ENCODE measurements around the gene ZNF22.
A peak's percentile ranks its signal among the peaks of the same experiment; 100 is the strongest.

The ZNF22 gene

DNA sequence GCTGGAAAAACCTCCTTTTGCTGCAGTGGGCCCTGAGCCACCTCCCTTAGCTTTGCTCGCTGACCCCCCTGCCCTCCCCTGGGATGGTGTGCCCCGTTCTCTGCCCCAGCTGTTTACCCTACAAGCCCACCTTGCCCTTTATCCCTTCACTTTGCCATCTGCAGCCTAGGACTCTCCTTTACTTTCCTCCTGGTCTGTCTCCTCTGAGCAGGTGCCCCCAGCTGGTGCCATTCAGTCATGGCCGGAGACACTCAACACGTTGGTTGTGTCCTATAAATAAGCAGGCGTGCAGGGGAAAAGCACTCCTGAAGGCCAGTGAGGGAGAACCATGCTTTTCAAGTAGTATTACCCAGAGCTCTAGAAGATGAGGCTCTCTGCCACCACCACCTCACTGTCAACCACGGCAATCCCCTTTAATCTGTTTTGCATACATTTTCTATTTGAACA, 35.0 kb upstream of the ZNF22 start:
- DNase-seq: no peak

DNA sequence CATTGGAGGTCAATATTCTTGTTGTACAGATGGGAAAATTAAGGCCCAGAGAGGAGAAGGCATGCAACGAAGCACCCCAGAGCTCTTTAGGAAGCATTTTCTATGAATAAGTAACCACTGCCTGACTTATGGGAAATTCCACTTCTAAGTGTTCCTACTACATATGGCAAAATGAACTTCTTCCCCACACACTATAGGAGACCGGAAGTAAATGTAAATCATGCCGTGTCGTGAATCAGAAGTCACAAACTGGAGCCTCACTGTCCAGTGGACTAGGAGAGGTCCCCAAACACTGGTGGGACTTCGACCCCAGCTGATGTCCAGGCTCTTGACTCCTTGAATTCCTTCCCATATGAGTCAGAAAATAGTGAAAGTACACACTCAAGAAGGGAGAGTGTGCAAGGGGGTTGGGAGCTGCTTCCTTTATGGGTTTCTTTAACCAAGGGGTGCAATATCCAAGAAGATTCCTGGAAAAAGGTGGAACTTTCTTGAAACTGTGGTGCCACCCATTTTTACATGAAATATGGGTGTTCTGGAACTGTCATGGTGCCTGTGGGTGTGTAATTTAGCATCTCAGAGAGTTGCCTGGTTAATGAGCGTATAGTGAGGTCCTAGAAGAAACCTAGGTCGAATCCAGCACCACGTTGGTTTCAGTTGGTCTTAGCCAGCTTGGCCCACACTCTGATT, 34.5 kb upstream of the ZNF22 start:
- DNase-seq: no peak

DNA sequence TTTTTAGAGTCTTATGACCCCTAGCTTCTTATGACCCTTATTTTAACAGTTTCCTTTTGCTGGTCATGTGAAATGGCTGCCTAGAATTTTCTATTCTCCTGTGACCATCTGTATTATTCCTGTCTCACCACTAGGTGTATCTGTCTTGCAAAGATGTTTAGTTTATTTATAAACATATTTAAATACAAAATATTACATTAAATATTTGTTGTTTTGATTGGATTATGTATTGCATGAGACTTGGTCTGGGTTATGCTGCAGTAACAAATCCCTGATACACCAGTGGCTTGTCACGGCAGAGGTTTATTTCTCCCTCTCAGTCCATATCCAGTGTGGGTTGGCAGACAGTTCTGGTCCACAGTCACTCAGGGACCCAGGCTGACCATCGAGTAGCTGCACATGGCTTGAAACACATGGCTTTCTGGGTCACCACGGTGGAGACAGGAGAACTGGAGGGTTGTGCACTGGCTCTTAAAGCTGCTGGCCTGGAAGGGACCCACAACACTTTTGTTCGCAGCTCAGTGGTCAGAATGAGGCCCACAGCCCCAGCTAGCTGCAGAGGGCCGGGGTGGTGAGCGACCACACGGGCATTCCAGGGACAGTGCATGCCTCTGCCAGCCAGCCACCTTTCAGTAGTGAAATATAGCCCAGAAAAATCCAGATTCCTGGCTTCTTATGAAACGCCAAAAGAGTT, 33.8 kb upstream of the ZNF22 start:
- DNase-seq: no peak

DNA sequence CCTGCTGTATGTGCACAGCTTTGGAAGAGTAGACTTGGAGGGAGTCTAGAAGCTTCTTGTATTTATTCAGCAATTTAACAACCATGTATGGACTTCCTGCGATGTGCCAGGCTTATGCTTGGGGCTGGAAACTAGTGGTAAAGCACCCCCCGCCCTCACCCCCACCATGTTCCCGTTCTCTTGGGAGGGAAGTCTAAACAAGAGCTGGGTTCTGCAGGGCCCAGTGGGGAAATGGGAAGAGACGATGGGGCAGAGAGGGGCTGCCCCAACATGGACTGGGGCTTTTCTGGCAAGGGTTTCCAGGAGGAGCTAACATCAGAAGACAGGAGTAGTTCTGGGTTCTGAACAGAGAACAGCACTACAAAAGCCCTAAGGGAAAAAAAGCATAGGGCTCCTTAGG, 33.1 kb upstream of the ZNF22 start:
- no peak for DNase-seq

DNA sequence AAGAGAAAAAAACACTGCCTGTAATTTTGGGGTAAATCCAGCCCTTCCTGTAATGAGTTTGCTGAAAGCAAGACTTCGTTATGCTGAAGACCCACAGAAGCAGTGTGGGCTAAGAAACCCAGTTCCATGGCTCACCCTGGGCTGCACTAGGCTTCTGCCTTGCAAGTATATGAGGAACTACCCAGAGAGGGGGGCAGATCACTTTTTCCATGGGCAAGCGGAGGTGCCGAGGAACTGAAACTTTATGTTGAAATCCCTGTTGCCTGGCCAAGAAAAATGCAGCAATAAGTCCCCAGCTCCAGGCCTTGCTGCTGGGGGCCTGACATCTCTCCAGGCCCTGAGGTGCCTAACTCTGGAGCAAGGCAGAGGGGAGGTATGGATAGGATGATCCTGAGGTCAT, 32.6 kb upstream of the ZNF22 start:
- DNase-seq: no peak

DNA sequence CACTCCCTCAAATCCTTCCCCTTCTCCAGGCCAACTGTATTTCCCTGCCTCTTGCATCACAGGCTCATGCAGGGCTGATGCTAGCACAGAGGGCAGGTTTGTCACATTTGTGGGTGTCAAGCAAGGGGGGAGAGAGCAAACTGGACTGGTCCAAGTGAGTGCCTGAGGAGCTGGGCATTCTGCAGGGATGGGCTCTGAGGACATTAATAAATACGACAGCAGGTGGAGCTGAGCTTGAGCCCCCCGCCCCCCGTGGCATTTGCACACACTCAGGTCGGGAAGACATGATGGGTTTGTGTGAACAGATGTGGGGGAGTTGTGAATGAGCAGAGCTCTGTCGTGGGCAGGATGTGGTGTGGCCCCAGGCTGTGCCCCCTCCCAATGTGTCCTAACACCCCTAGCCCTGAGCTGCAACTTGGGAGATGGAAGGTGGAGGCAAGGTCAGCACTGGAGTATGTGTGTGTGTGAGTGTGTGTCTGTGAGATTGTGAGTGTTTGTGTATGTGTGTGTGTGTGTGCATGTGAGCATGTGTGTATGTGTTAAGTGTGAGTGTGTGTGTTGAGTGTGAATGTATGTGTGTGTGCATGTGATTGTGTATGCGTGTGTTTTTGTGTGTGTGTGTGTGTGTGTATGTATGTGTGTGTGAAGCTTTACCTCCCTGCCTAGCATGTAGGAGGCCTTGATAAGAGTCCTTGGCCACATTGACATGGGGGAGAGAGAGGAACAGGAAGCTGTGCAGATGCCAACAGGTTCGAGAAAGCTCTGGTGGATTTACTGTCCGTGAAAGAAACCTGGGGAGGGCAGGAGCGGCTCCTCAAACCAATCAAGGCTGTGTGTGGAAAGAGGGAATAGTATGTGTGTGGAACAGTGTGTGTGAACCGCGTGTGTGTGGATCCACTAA, 32.0 kb upstream of the ZNF22 start:
- DNase-seq: no peak

DNA sequence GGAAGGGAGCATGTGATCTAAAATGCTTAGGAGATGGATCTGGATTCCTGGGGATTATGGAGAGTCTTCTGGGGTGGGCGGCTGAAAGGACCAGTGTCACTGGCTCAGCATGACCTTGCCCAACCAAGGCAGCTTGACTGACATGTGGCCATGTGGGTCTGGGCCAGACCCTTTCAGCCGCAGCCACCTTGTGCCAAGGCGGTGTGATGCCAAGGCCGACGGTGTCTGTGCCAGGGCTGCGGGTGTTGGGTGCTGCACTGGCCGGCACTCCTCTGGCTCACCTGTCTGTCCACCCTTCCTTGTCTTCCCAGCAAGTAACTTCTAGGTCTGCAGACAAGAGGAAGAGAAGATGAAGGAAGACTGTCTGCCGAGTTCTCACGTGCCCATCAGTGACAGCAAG, 30.9 kb upstream of the ZNF22 start:
- no peak for DNase-seq

DNA sequence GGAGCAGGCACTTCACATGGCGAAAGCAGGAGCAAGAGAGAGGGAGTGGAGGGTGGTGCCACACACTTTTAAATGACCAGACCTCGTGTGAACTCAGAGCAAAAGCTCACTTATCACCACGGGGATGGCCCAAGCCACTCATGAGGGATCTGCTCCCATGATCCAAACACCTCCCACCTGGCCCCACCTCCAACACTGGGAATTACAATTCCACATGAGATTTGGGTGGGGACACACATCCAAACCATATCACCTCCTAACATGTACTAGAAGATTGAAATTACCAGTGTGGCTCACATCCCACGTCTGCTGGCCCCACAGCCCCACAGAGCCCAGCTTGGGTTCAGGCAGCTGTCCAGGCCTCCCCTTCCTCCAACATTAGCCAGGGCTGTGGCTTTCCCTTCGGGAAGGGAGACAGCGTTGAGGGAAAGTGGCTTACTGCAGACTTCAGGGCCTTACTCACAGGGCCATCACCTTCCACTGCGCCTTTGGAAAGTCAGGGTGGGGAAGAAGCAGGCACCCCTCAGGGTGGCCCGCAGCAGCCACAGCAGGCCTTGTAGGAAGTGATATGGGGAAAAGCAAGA, 29.8 kb upstream of the ZNF22 start:
- no peak for DNase-seq

DNA sequence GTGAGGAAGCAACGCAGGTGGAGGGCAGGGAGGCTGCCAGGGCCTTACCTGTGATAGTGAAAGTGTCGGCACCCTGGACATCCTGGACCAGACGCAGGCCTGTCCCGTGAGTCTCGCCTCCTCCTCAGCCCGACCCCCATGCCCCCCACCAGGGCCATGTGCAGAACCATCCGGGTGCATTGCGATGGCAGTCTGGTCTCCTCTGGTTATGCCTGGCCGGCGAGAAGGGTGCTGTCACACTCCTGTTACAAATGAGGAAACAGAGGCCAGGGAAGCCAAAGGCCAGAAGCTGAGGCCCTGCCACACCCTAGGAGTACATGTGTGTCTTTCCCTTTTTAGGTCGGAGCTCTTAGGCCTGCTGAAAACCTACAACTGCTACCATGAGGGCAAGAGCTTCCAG, 29.3 kb upstream of the ZNF22 start:
- DNase-seq: no peak

DNA sequence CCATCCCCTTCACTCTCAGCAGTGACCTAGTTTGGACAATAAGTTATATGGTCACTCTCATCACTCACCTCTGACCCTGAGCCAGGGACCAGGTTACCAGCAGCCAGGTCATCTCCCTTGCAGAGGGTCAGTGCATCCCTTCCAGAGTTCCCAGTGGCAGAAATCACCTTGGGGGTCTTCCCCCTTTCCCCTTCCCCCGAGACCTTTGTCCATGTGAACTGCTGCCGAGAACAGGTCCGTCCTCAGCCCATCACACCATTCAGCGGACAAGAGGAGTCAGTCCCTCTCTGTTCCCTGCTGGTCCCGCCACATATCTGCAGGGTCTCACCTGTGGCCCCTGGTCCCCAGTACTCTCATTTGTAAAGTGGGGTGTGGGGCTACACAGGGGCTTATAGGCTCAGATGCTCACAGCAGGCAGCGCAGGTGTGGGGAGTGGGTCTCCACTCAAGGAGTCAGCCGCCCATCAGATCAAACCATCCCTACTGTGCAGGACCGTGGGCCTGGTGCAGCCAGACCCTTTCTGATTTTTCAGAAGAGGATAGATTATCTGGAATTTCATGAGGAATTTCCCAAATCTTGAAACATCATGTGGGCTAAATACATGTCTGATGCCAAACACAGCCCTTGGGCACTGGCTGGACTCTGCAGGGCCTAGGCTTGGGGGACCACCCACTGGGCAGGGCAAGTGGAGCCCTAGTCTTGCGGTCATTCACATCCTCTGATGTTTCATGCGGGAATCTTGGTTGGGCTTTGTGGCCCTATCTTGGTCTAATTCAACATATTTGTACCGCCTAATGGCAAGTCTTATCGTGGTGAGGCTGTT, 28.6 kb upstream of the ZNF22 start:
- no peak for DNase-seq

DNA sequence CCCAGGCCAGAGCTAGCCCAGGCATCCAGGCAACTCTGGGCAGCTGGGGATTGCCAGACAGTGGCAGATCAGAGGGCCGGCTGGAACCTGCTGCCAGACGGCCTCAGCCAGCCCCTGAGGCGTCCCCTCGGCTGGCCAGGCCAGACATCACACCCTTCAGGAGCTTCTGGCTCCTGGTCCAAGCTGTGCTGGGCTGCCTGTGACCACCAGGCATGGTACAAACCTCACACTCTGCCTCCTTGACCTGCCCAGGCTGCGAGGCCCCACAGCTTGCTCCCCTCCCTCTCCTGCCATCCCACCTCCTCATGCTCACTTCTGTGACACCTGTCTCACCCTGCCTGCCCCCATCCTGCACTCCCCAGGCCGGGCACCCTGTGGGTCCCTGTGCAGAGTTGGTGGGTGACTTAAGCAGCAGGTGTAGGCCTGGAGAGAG, 27.8 kb upstream of the ZNF22 start:
- DNase-seq: no peak

DNA sequence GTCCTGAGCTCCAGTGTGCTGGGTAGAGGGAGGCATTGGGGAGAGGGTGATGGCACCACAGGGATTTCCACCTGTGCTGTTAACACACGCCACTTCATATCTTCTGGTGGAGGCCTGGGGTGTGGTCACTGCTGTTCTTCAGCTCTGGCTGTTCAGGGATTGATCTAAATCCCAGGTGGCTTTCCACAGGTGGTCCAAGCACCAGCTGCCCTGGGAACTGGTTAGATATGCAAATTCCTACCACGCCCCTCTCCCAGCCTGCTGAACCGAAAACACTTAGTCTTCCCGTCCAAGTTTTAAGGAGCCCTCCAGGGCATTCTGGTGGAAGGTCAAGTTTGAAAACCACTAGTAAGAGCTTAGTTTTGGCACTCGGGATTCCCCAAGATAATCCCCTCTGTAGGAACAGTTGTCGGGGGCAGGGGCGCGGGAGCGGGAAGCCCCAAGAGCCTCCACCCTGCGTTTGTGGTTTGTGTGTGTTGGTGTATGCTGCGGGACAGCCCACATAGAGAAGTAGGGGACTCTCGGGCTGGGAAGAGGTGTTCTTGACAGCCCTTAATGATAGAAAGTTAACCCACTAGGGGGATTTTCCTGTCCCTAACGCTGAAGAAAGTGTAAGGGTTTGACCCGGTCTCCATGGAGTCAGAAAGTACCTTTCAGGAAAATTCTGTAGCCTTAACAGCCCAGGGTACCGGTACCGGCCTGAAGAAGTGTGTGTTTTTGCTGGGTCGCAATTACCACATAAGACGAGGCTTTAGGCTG, 27.2 kb upstream of the ZNF22 start:
- no peak for DNase-seq

DNA sequence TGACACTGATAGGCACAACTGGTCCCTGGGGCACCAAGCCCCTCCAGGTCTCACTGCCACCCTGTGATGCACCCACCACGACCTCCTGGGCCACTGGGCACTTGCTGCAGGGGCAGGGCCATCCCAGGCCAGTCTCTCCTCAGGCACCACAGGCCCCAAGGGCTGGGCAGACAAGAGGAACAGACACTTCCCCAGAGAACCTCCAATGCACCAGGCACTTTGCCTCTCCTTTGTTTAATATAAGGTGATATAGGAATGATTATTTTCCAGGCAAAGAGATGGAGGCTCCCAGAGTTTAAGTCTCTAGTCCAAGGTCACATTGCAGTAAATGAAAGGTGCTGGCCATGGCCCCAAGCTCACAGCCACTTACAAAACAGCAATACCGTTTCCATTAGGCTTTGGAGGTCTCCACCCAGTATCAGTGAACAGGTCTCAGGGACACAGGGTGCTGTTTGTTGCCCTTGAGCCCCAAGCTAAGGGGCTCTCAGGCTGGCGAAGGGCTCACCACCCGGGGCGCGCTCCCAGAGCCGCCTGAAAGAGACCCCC, 26.6 kb upstream of the ZNF22 start:
- no peak for DNase-seq

DNA sequence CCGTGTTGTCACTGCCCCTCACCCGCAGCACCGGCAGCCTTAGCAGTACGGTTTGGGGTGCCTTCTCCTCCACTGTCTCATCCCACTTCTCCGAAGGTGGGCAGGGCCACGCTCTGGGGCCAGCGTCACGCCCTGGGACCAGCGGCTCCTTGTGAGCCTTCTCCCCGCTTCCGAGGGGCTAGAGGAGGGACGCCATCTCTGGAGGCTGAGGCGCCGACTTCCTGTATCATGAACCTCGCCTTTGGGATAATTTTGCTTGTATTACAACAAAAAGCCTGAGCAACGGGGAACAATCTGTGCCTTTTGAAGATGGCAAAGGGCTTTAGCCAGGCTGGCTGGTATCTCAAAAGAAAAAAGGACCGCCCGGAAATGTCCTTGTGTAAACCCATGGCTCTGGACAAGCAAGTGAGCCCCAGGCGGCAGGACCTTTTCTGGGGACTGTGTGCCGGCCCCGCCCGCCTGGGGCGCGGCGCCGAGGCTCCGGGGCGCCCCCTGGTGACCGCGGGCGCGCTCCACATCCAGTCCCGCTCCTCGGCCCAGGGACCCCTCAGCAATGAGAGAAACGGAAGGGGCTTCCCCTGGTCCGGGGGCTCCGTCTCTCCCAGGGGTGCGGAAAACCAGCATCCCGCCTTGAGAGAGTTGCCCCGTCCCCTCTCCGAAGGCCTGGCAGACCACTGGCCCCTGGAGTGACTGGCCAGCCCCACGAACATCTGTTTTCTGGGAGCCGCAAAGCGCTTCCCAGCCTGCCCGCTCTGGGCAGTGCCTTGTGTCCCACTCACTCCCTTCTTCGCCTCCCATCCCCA, 25.9 kb upstream of the ZNF22 start:
- no peak for DNase-seq

DNA sequence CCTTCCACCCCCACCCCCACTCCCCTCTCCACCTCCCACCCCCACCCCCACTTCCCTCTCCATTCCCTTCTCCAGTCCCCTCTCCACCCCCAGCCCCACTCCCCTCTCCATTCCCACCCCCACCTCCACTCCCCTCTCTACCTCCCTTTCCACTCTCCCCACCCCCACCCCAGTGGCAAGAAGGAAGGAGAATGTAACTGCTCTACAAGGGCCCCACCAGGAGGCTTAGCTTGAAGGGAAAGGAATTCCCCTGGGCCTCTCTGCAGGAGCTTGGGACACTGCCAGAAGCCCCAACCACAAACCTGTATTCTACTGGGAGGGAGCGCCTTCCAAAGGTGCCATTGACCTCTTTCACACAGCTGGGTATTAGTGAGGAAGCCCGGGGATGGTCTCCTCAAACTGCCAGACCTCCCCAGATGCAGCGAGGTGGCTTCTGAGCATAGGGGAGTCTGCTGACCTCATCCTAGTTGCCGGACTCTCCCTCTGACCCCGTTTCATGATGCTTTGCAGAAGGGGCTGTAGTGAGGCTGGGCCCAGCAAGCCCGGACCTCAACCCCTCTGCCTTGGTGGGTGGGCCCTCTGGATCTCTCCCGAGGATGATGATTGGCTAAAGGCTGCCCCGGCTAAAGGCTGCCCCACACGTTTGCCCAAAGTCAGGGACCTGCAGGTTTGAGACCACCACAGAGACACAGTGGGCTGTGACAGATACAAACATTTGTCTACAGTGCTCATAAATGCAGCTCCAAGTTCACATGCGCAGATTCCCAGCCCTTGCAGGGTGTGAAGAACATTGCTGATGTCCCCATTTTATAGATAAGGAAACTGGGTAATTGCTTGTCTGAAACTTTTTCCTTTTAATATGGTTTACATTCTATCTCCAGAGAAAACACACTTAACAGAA, 25.0 kb upstream of the ZNF22 start:
- DNase-seq: peak; percentile 75

DNA sequence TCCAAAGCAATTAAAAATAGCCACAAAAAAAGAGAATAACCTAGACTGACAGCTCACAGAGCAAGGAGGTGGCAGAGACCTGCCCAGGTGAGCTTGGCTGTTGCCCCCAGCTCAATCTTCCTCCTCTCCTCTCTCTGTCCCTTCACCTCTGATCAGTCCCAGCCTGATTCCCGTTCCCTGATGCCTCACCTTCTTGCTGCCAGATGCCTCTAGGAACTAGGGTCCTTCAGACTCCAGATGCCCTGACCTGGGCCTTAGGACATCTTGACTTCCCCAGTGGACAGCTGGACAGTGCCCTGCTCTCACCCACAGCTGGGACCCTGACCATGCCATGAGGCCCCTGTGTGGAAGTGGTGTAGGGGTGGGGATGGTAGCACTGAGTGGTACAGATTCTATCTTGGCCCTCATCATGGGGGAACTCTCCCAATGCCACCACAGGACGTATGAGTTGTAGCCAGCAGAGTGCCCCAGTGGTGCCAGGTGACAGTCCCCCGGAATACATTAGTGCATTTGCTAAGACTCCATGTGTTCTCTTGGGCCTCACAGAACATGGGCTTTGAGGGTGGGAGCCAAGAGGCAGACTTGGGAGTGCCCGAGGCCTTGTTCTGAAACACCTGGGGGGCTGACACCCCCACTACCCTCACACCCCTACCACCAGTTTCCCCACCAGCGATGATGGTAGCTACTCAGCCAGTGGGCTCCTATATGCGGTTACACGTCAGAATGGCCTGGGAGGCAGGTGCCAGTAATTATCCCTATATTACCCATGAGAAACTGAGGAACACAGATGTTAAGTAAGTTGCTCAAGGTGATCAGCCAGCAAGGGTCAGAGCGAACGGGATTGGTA, 24.1 kb upstream of the ZNF22 start:
- DNase-seq: no peak

DNA sequence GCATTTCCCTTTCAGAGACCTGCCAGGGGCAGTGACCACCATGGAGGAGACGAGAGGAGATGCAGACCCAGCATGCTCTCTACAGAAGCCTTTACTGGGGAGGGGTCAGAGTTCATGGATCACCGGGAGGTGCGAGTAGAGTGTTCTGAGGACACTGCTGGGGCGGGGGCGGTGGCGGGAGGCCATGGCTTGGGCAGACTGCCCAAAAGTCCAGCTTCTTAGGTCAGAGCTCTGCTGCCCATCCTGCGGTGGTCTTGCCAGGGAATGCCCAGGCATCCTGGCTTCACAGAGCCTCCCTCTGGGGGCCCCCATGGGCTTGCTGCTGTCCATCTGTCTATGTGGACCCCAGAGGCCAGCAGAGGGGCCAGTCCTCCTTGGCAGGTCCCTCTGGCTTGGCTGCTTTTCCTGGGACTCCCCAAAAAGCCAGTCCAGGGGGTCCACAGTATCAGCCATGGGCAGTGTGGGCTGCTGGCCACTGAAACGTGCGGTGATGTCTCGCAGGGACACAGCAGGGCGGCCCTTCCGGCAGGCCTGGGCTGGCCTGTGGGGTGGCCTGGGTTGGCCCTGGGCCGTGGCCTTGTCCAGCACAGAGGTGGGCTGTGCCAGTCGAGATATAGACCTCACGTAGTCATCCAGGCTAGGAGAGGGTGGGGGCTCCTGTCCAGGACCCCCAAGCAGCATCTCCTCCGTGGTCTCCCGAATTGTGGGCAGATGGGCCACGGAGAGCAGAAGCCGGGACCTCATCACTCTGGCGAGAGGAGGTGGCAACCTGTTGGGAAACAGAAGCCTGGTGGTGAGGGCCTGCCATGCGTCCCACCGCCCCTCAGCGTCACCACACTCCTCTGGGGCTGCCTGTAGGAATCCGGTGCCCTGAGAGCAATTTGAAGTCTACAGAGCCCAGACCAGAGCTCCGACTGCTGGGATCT, 23.2 kb upstream of the ZNF22 start:
- no peak for DNase-seq
